ENCODE results near the gene TCEAL8. TPM values are rescaled to one million over a fixed set of nuclear protein-coding genes. Genes with fewer than 3 reads are reported as not detected.

Gene TCEAL8
- total RNA-seq, 1 experiment from 2014 or later: 74.6 TPM

DNA sequence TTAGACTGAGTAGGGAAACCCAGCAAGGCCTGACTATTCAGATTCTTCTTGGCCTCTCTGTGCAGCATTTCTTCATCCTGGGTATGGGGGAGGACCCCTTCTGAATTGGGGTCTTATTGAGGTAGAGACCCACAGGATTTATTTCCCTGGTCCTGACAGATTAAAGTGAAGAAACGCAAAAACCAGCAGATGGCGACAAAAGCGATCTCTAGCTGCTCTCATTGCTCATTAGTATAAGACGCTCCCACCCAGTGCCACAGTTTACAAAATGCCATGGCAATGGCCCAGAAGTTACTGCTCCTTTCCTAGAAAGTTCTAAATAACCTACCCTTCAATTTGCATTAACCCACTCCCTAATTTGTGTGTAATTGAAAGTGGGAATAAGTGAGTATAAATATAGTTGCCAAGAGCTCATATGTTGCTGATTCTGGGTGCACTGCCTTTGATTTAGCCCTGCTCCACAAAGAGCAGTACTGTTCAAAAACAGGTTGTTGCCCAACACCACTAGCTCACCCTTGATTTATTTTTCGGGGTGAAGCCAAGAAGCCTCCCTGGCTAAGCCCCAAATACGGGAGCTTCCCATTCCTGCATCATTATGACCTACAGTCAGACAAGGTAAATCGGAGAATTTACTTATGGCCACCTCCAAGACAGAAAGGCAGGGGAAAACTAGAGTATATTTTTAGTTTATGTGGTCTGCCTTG, 43.8 kb downstream of the TCEAL8 start (continued):
- TF ChIP-seq, protein P1, sequence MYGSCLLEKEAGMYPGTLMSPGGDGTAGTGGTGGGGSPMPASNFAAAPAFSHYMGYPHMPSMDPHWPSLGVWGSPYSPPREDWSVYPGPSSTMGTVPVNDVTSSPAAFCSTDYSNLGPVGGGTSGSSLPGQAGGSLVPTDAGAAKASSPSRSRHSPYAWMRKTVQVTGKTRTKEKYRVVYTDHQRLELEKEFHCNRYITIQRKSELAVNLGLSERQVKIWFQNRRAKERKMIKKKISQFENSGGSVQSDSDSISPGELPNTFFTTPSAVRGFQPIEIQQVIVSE (CRISPR knock-in tag; IDR thresholded peaks at IDR 0.05; ENCODE audit: borderline replicate concordance): no peak
- TF ChIP-seq ZNF423 (CRISPR knock-in tag; IDR thresholded peaks at IDR 0.05): no peak
- TF ChIP-seq, protein P2, sequence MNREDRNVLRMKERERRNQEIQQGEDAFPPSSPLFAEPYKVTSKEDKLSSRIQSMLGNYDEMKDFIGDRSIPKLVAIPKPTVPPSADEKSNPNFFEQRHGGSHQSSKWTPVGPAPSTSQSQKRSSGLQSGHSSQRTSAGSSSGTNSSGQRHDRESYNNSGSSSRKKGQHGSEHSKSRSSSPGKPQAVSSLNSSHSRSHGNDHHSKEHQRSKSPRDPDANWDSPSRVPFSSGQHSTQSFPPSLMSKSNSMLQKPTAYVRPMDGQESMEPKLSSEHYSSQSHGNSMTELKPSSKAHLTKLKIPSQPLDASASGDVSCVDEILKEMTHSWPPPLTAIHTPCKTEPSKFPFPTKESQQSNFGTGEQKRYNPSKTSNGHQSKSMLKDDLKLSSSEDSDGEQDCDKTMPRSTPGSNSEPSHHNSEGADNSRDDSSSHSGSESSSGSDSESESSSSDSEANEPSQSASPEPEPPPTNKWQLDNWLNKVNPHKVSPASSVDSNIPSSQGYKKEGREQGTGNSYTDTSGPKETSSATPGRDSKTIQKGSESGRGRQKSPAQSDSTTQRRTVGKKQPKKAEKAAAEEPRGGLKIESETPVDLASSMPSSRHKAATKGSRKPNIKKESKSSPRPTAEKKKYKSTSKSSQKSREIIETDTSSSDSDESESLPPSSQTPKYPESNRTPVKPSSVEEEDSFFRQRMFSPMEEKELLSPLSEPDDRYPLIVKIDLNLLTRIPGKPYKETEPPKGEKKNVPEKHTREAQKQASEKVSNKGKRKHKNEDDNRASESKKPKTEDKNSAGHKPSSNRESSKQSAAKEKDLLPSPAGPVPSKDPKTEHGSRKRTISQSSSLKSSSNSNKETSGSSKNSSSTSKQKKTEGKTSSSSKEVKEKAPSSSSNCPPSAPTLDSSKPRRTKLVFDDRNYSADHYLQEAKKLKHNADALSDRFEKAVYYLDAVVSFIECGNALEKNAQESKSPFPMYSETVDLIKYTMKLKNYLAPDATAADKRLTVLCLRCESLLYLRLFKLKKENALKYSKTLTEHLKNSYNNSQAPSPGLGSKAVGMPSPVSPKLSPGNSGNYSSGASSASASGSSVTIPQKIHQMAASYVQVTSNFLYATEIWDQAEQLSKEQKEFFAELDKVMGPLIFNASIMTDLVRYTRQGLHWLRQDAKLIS (CRISPR knock-in tag; IDR thresholded peaks at IDR 0.05; ENCODE audit: borderline replicate concordance): no peak
- no peak for TF ChIP-seq ATF1 (CRISPR knock-in tag; IDR thresholded peaks at IDR 0.05)
- no peak for TF ChIP-seq TCF7 (CRISPR knock-in tag; IDR thresholded peaks at IDR 0.05; ENCODE audit: low read depth)
- TF ChIP-seq, protein P3, sequence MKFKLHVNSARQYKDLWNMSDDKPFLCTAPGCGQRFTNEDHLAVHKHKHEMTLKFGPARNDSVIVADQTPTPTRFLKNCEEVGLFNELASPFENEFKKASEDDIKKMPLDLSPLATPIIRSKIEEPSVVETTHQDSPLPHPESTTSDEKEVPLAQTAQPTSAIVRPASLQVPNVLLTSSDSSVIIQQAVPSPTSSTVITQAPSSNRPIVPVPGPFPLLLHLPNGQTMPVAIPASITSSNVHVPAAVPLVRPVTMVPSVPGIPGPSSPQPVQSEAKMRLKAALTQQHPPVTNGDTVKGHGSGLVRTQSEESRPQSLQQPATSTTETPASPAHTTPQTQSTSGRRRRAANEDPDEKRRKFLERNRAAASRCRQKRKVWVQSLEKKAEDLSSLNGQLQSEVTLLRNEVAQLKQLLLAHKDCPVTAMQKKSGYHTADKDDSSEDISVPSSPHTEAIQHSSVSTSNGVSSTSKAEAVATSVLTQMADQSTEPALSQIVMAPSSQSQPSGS (CRISPR knock-in tag; IDR thresholded peaks at IDR 0.05; ENCODE audit: borderline replicate concordance, low read depth): no peak
- no peak for TF ChIP-seq ZNF396 (CRISPR knock-in tag; IDR thresholded peaks at IDR 0.05; ENCODE audit: borderline replicate concordance)

DNA sequence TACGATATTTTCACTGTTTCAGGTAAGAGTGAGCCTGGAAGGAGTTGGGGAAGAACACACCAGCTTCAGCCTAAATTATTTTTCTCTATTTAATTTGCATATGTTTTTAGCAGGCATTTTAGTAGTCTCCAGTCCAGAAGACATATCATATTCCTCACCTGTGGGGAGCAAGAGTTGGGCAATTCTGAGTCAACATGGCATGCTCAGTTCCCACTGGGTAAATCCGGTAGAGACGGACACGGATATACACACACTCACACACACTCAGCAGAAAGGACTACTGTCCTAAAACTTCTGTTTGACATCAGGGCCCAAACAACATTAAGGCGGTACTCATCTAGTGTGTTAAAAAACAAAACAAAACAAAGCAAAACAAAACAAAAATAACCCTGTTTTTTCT, 44.9 kb downstream of the TCEAL8 start:
- ChIA-PET POLR2A (no interaction called here), CTCF (interaction anchor here (1.4 kb wide), 1 partner anchor 279 kb away, joined by 5 read pairs; no protein-coding TSS in a partner anchor)
- Mint-ChIP-seq H3K36me3 (no peaks in the 10 kb centered on the region), H3K9me3 (no peaks in the 10 kb centered on the region), H3K27ac (no peak overlapping the region), H3K4me1 (peaks cover 12% of the 10 kb centered on the region), H3K4me3 (no peak overlapping the region), H3K27me3 (ENCODE audit: low read depth) (peaks cover 11% of the 10 kb centered on the region)
- TF ChIP-seq, protein P4, sequence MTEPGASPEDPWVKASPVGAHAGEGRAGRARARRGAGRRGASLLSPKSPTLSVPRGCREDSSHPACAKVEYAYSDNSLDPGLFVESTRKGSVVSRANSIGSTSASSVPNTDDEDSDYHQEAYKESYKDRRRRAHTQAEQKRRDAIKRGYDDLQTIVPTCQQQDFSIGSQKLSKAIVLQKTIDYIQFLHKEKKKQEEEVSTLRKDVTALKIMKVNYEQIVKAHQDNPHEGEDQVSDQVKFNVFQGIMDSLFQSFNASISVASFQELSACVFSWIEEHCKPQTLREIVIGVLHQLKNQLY (CRISPR knock-in tag; IDR thresholded peaks at IDR 0.05): no peak
- TF ChIP-seq JAZF1 (CRISPR knock-in tag; IDR thresholded peaks at IDR 0.05) (no peak), NFYB (CRISPR knock-in tag; conservative IDR thresholded peaks at IDR 0.05; ENCODE audit: low read depth) (no peak), ZNF396 (CRISPR knock-in tag; IDR thresholded peaks at IDR 0.05; ENCODE audit: borderline replicate concordance) (no peak), SOX15 (CRISPR knock-in tag; IDR thresholded peaks at IDR 0.05) (no peak), NFE2L1 (CRISPR knock-in tag; IDR thresholded peaks at IDR 0.05) (no peak)
- TF ChIP-seq, protein P5, sequence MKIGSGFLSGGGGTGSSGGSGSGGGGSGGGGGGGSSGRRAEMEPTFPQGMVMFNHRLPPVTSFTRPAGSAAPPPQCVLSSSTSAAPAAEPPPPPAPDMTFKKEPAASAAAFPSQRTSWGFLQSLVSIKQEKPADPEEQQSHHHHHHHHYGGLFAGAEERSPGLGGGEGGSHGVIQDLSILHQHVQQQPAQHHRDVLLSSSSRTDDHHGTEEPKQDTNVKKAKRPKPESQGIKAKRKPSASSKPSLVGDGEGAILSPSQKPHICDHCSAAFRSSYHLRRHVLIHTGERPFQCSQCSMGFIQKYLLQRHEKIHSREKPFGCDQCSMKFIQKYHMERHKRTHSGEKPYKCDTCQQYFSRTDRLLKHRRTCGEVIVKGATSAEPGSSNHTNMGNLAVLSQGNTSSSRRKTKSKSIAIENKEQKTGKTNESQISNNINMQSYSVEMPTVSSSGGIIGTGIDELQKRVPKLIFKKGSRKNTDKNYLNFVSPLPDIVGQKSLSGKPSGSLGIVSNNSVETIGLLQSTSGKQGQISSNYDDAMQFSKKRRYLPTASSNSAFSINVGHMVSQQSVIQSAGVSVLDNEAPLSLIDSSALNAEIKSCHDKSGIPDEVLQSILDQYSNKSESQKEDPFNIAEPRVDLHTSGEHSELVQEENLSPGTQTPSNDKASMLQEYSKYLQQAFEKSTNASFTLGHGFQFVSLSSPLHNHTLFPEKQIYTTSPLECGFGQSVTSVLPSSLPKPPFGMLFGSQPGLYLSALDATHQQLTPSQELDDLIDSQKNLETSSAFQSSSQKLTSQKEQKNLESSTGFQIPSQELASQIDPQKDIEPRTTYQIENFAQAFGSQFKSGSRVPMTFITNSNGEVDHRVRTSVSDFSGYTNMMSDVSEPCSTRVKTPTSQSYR (CRISPR knock-in tag; IDR thresholded peaks at IDR 0.05): no peak
- TF ChIP-seq, protein P6, sequence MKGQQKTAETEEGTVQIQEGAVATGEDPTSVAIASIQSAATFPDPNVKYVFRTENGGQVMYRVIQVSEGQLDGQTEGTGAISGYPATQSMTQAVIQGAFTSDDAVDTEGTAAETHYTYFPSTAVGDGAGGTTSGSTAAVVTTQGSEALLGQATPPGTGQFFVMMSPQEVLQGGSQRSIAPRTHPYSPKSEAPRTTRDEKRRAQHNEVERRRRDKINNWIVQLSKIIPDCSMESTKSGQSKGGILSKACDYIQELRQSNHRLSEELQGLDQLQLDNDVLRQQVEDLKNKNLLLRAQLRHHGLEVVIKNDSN (CRISPR knock-in tag; IDR thresholded peaks at IDR 0.05): no peak
- TF ChIP-seq, protein P7, sequence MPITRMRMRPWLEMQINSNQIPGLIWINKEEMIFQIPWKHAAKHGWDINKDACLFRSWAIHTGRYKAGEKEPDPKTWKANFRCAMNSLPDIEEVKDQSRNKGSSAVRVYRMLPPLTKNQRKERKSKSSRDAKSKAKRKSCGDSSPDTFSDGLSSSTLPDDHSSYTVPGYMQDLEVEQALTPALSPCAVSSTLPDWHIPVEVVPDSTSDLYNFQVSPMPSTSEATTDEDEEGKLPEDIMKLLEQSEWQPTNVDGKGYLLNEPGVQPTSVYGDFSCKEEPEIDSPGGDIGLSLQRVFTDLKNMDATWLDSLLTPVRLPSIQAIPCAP (CRISPR knock-in tag; IDR thresholded peaks at IDR 0.05): no peak
- TF ChIP-seq, protein P8, sequence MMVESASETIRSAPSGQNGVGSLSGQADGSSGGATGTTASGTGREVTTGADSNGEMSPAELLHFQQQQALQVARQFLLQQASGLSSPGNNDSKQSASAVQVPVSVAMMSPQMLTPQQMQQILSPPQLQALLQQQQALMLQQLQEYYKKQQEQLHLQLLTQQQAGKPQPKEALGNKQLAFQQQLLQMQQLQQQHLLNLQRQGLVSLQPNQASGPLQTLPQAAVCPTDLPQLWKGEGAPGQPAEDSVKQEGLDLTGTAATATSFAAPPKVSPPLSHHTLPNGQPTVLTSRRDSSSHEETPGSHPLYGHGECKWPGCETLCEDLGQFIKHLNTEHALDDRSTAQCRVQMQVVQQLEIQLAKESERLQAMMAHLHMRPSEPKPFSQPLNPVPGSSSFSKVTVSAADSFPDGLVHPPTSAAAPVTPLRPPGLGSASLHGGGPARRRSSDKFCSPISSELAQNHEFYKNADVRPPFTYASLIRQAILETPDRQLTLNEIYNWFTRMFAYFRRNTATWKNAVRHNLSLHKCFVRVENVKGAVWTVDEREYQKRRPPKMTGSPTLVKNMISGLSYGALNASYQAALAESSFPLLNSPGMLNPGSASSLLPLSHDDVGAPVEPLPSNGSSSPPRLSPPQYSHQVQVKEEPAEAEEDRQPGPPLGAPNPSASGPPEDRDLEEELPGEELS (CRISPR knock-in tag; IDR thresholded peaks at IDR 0.05): no peak
- TF ChIP-seq, protein P9, sequence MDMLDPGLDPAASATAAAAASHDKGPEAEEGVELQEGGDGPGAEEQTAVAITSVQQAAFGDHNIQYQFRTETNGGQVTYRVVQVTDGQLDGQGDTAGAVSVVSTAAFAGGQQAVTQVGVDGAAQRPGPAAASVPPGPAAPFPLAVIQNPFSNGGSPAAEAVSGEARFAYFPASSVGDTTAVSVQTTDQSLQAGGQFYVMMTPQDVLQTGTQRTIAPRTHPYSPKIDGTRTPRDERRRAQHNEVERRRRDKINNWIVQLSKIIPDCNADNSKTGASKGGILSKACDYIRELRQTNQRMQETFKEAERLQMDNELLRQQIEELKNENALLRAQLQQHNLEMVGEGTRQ (CRISPR knock-in tag; IDR thresholded peaks at IDR 0.05): no peak
- no peak for ATAC-seq
- DNase-seq (ENCODE audit: low spot score): no peak
